HG03460 (cell line): Measurements from ENCODE around the gene WDR86.

Experiments used
- ATAC-seq: cut with Tn5 transposase; IDR thresholded peaks from one replicate; pipeline ENCODE4 v1.9.1; 2021; ENCODE audit not compliant: unreplicated experiment

Gene WDR86

GRCh38 chr7:151409667-151410404 is at the start of gene WDR86:
WDR86 (minus strand) TSS chr7:151410038; CDS start chr7:151409589, 449 bp downstream.
- no peak for ATAC-seq

GRCh38 chr7:151457534-151457933 is 47.7 kb upstream of the WDR86 start:
- no peak for ATAC-seq

- no peak for ATAC-seq
Observed at GRCh38 chr7:151456782-151457181, 46.9 kb upstream of the WDR86 start.

GRCh38 chr7:151456276-151456675 is 46.4 kb upstream of the WDR86 start:
- no peak for ATAC-seq

- ATAC-seq = no peak
Observed at GRCh38 chr7:151455690-151456089, 45.9 kb upstream of the WDR86 start.

- ATAC-seq = no peak
Observed at GRCh38 chr7:151454932-151455530, 45.2 kb upstream of the WDR86 start.

GRCh38 chr7:151454305-151454704 is 44.5 kb upstream of the WDR86 start:
- no peak for ATAC-seq

- no peak for ATAC-seq
Observed at GRCh38 chr7:151453326-151453791, 43.5 kb upstream of the WDR86 start.

- ATAC-seq = no peak
Observed at GRCh38 chr7:151452680-151453325, 43.0 kb upstream of the WDR86 start.

- no peak for ATAC-seq
Observed at GRCh38 chr7:151451626-151452571, 42.1 kb upstream of the WDR86 start.

- no peak for ATAC-seq
Observed at GRCh38 chr7:151451156-151451555, 41.3 kb upstream of the WDR86 start.

- ATAC-seq = no peak
Observed at GRCh38 chr7:151449990-151450389, 40.2 kb upstream of the WDR86 start.

GRCh38 chr7:151448261-151449252 is 38.7 kb upstream of the WDR86 start:
- peak; percentile 78 for ATAC-seq

- no peak for ATAC-seq
Observed at GRCh38 chr7:151447901-151448260, 38.0 kb upstream of the WDR86 start.

- ATAC-seq = no peak
Observed at GRCh38 chr7:151447312-151447711, 37.5 kb upstream of the WDR86 start.

- ATAC-seq = no peak
Observed at GRCh38 chr7:151446412-151446811, 36.6 kb upstream of the WDR86 start.

- ATAC-seq = no peak
Observed at GRCh38 chr7:151444632-151445031, 34.8 kb upstream of the WDR86 start.

GRCh38 chr7:151442776-151443496 is 33.1 kb upstream of the WDR86 start:
- ATAC-seq = no peak

- ATAC-seq = no peak
Observed at GRCh38 chr7:151440799-151441445, 31.1 kb upstream of the WDR86 start.
